ENCODE data around the gene CHML.

The CHML gene

DNA sequence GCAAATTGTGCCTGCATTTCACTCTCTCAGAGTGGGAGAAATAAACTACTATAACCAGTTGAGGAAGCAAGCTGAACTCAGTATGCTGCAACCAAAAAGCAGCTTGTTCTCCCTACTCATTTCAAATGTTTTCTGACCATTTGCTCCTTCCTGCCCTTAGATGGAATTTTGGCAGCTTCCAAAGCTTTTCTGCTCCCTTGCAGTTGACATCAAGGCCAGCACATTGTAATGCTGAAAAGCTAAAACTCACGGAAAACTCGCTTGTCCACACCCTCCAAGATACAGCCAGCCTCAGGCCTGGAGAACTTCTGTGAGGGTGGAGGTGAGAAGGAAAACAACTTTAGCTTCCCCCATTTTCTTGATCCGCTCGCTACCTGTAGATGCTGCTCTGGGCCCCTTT, 5.0 kb upstream of the CHML start:
- peak; percentile 16 for DNase-seq (ENCODE audit: low read depth, low spot score)

DNA sequence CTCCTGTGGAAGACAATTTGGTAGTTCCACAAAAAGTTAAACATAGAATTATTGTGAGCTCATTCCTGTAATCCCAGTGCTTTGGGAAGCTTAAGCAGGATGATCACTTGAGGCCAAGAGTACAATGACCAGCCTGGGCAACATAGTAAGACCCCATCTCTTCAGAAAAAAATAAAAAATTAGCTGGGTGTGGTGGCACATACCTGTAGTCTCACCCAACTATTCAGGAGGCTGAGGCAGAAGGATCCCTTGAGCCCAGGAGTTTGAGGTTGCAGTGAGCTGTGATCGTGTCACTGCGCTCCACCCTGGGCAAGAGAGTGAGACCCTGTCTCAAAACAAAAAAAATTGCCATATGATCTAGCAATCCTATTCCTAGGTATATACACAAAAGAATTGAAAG, 4.1 kb upstream of the CHML start:
- DNase-seq (ENCODE audit: low read depth, low spot score) = no peak

DNA sequence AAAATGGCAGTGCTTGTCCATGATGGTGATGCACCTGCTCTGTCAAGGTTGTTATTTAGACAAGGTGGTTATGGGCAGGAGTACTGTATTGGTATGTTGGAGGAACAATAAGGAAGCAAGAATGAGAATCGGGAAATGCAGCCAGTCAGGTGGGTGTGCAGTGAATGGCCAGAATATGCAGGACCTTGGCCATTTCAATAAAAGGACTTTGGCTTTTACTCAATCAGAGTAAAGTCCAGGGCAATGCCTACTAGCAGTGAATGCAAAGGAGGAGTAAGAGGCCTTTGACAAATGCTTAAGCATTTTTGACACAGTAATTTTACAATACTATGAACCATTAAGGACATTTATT, 2.4 kb upstream of the CHML start:
- DNase-seq (ENCODE audit: low read depth, low spot score) = no peak

DNA sequence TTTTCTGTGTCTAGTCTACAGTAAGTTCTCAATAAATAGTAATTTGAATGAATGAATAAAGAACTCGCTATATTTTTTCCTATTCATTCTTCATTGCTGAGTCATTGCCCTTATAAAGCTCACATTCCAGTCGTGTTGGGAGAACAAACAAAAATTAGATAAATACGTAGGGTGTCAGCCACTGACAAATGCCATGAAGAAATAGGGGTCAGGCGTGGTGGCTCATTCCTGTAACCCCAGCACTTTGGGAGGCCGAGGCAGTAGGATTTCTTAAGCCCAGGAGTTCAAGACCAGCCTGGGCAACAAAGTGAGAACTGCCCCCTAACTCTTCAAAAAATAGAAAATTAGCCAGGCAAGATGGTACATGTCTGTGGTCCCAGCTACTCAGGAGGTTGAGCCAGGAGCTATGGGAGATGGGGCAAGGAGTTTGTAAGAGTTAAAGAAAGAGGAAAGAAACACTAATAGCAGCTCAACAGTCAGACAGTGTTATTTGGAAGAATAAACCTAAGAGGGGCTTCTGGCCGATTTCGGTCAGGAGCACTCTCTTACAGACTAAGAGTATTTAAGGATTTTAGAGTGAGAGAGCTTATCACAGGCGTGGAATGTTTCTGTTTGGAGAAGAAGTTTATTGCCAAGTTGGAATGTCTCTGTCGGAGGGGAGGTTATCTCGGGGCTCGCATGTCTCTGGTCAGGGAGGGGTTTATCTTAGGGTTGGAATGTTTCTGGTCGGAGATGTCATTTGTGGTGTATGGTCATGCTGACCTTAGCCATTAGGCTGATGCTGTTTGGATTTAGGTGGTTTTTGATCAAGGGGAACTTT, 1.8 kb upstream of the CHML start:
- DNase-seq (ENCODE audit: low read depth, low spot score) = peak; percentile 71

- DNase-seq (ENCODE audit: low read depth, low spot score) = peak; percentile 12
These were observed 876 bp upstream of the CHML start for GRCh38 chr1:241640867-241641622.

- DNase-seq (ENCODE audit: low read depth, low spot score) = no peak
These were observed 483 bp downstream of the CHML start for GRCh38 chr1:241639623-241640148.

DNA sequence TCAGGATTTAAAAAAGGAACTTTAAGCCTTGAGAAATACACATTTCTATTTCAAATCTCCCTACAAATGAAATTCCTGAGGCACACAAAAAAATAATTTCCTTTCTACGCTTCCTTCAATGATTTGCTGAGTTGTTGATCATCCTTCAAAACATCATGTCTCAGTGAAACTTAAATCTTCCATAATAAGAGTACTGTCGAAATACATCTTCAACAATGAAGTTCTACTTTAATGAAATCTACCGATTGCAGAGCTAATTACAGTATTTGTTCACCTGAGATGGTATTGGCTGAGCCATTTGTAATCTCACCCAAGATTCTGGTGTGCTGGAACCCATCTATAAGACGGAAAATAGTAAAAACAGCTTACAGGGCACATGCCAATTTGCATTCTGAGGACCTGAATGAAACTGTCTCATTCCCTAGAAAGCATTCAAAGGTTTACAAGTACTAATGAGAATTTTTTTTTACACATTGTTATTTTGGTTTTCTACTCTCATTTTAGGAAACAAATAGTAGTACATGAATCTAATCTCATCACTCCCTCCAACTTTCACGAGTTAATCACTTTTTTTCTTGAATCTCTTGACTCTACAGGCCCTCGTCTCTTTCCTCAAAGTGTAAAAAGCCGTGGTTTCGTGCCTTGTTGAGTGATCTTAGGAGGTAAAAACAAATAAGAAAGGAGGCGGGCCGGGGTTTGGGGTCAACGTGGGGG, 1.1 kb downstream of the CHML start:
- peak; percentile 59 for DNase-seq (ENCODE audit: low read depth, low spot score)

GRCh38 chr1:241638099-241638682, 2.0 kb downstream of the CHML start:
- DNase-seq (ENCODE audit: low read depth, low spot score) = no peak

- DNase-seq (ENCODE audit: low read depth, low spot score) = no peak
These were observed 2.6 kb downstream of the CHML start for GRCh38 chr1:241637604-241638003.

DNA sequence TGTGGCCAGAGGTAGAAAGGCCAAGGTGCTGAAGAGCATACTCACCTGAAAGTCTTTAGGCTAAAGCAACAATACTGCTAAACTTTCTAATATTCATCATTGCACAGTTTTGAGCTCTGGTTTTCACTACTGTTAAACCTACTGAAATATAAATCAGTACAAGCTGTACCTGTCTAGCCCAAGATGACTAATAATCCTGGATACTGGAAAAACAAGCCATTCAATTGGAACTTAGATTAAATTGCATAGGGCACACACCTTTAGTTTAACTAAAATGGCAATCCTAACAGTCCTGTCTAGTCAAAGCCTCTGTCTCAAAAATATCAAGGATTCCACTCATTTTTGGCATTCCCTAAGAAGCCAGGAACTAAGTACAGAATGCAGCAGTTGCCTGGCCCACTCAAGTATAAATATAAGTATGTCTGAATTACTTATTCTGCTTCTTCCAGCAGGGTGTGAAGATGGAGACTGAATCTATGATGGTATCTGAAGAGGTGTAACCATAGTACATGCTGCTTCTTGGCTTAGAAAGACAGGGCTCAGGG, 3.1 kb downstream of the CHML start:
- peak; percentile 47 for DNase-seq (ENCODE audit: low read depth, low spot score)

- no peak for DNase-seq (ENCODE audit: low read depth, low spot score)
These were observed 3.9 kb downstream of the CHML start for GRCh38 chr1:241636291-241636690.

GRCh38 chr1:241635556-241636152, 4.5 kb downstream of the CHML start:
- DNase-seq (ENCODE audit: low read depth, low spot score) = no peak

DNA sequence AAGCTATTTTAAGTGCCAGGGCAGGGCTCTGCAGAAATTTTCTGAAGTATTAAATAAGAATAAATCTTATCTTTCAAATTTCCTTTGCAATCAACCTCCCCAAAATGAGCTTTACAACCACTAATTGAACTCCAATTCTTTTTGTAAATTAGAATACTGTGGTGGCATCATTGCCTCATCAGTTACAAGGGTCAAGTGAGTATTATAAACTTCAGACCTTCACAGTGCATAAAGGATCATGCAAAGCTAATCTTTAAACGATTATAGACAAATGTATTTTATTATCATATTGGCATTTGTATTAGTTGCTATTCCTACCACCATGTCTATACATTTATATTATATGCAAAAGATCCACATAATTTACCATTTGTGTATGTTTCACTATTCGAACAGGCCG, 7.2 kb downstream of the CHML start:
- DNase-seq (ENCODE audit: low read depth, low spot score) = no peak

DNA sequence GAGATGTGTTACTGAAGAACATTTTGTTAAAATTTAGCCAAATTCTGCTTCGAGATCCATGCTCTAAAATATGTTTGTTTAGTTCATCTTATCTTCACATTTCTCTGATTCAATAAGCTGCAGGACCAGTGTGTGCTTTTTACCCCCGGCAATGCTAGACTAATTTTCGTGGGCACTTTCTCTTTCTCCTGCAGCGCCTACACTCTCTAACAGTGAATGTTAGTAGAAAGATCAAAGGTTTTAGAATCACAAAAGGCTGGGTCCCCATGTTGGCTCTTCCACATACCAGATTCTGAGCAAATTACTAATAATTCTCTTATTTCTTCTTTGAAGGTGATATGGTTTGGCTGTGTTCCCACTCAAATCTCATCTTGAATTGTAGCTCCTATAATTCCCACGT, 8.5 kb downstream of the CHML start:
- DNase-seq (ENCODE audit: low read depth, low spot score) = no peak

DNA sequence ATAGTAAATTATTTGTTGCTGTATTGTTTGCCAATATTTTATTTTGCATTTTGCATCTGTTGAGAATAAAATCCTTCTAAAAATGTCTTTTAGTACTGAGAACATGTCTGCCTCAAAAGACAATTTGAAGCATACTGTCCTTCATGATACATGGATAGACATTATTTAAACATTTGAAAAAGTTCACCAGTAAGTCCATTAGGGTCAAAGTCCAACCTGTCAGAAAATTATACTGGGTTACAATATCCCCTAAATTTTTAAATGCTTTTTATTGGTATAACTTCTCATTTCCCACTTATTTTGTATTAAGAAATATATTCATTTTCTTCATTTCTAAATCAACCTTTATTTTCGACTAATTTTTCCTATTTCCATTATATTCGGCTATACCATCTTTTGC, 9.3 kb downstream of the CHML start:
- DNase-seq (ENCODE audit: low read depth, low spot score) = no peak

DNA sequence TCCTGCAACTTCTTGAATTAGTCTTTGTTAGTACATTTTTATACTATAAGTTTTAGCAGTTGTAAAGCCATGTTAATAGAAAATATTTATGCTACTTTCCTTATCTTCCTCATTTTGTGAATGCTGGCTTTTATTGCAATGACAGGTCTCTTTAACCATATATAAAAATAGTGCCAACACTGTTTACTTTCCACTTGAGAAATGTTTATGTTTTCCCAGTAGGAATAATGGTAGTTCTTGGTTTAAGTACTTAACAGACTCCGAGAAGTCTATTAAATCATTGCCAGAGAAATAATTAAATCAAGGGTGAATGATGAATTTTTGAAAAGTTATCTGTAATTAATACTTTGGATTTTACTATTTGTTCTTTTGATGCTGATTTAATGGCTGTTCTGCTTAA, 9.7 kb downstream of the CHML start:
- DNase-seq (ENCODE audit: low read depth, low spot score) = no peak

GRCh38 chr1:241630005-241630404, 10.2 kb downstream of the CHML start:
- DNase-seq (ENCODE audit: low read depth, low spot score) = no peak

- DNase-seq (ENCODE audit: low read depth, low spot score) = peak; percentile 78
These were observed 12.5 kb downstream of the CHML start for GRCh38 chr1:241627453-241628259.

- DNase-seq (ENCODE audit: low read depth, low spot score) = no peak
These were observed 15.2 kb downstream of the CHML start for GRCh38 chr1:241624935-241625334.

DNA sequence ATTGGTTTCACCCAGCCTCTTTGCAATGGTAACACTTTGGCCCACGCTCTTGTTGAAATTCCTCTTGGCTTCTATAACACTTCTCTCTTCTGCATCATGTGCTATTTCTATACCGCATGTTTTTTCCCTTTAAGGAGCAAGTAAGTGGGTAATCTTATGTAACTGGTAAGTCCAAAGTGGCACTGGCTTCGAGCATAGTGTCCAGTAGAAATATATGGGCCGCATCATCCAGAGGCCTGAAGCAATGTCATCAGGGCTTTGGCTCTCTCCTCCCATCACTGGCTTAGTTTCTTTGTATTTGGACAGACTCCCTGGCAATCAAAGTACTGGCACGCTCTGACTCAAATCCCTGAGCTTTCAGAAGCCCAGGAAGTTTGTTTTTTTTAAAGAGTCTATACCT, 17.5 kb downstream of the CHML start:
- peak; percentile 39 for DNase-seq (ENCODE audit: low read depth, low spot score)

Measured in astrocyte of the hippocampus (primary cell).